Aorta (tissue), 5 donors: ENCODE results near the gene MICU1. TPM values are rescaled to one million over a fixed set of nuclear protein-coding genes. Genes with fewer than 3 reads are reported as not detected.
"Not testable (repeated sequence)": the region's sequence is repeated elsewhere in the genome, so short reads cannot be mapped to it uniquely, and the experiment has no call there.

Source experiments
- ATAC-seq: fragments of 200-7000 bp; cut with Tn5 transposase; one replicate; pipeline ENCODE4 v1.9.1; 2022; ENCODE audit warnings: moderate library complexity; ENCODE audit not compliant: low FRiP score
- DNase-seq, 2 donors: peaks; one replicate each; pipeline ENCODE4 v3.0.0-alpha.2; 2020
- H3K27ac ChIP-seq, 2 donors: one replicate each; pipeline ENCODE4 v1.5.1; 2013; ENCODE audit warnings: low read length in 2 of 2, mild to moderate bottlenecking in 2 of 2, moderate library complexity in 2 of 2, control low read depth in 1 of 2, inconsistent platforms in 1 of 2, low read depth in 1 of 2
- H3K27me3 ChIP-seq, 2 donors: one replicate each; pipeline ENCODE4 v1.6.1; 2013; ENCODE audit warnings: control low read depth in 1 of 2, low read length in 1 of 2, mild to moderate bottlenecking in 1 of 2, moderate library complexity in 1 of 2; ENCODE audit not compliant: insufficient read depth in 2 of 2, control insufficient read depth in 1 of 2
- H3K36me3 ChIP-seq, 2 donors: one replicate each; pipeline ENCODE4 v1.6.1; 2013; ENCODE audit warnings: control low read depth in 1 of 2, low read length in 1 of 2, mild to moderate bottlenecking in 1 of 2; ENCODE audit not compliant: insufficient read depth in 2 of 2, control insufficient read depth in 1 of 2
- H3K4me1 ChIP-seq, 2 donors: one replicate each; pipeline ENCODE4 v1.6.1; 2013; ENCODE audit warnings: low read length in 2 of 2, control low read depth in 1 of 2, mild to moderate bottlenecking in 1 of 2, moderate library complexity in 1 of 2; ENCODE audit not compliant: insufficient read depth in 2 of 2, control insufficient read depth in 1 of 2
- H3K4me3 ChIP-seq, 2 donors: one replicate each; pipeline ENCODE4 v1.5.1; 2013; ENCODE audit warnings: low read length in 2 of 2, control low read depth in 1 of 2, mild to moderate bottlenecking in 1 of 2
- H3K9me3 ChIP-seq: one replicate; pipeline ENCODE4 v1.6.1; 2013; ENCODE audit warnings: mild to moderate bottlenecking, low read length; ENCODE audit not compliant: control insufficient read depth
- WGBS, 2 donors: extraction: QIAGEN DNeasy Blood & Tissue Kit; methylation state at CpG; one replicate each; pipeline ENCODE4 v1.1.7; 2013; 5-methylcytosine and 5-hydroxymethylcytosine counted together
- intact Hi-C, 2 donors: fragments of 100-400 bp; cut with DNase I; formaldehyde crosslinking; loops; one replicate each; pipeline versions ENCODE4 v1.14.2 to v1.15.0; 2022
- polyA plus RNA-seq, 2 donors: library from polyadenylated mRNA; stranded (reverse); fragments of 200-250 nt; gene quantifications; one replicate each; pipeline ENCODE4 v1.2.3, GENCODE V29; 2013
- total RNA-seq, 2 donors: library from RNA; stranded (reverse); fragmentation: NEBNext Ultra II Directional; extraction: Animal tissue kit (Norgen Biotek cat#: 25700); gene quantifications; one replicate each; pipeline ENCODE4 v1.2.1, GENCODE V29; 2021
- donor health status: healthy with polysubstance abuse.
- donor health status: Bipolar disorder and iron deficiency.
- donor health status: DM: no; HTN: no; CAD: no.
- donor health status: DM: no; HTN: no; CAD: no.
- donor health status: DM: yes; HTN: yes; CAD: no.

Gene MICU1
- total and polyA plus RNA-seq, 4 donors: 23.7 to 40.7 (median 37.5) TPM

DNA sequence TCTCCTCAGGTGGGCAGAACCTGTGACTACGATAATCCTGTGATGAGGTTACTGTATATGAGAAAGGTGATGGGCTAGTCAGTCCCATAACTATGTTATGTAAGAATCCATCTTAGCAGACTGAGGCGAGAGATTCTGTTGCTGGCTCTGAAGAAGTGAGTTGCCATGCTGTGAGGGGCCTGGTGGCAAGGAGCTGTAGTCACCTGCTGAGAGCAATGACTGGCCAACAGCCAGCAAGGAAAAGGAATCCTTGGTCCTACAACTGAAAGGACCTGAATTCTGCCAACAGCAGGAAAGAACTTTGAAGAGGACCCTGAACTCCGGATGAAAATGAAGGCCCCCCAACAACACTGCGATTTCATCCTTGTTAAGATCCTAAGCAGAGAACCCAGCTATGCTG is 240.2 kb downstream of the MICU1 start:
- Histone ChIP-seq H3K4me1 (no peaks in the 10 kb centered on the region), H3K4me3 (no peak overlapping the region), H3K36me3 (peaks cover 0 to 3% of the 10 kb centered on the region in 2 donors), H3K27me3 (no peaks in the 10 kb centered on the region), H3K9me3 (no peaks in the 10 kb centered on the region), H3K27ac (no peak overlapping the region)
- no peak for ATAC-seq
- 92% methylated on average over 4 of the region's 4 CpGs for WGBS, 2 donors
- intact Hi-C loops: no loop called here
- DNase-seq: no peak

- WGBS, 2 donors: 86 to 87% methylated on average over 7 of the region's 7 CpGs
- H3K4me1 ChIP-seq, H3K36me3 ChIP-seq, H3K4me3 ChIP-seq, H3K9me3 ChIP-seq, H3K27me3 ChIP-seq, intact Hi-C loops, H3K27ac ChIP-seq, ATAC-seq: not testable (repeated sequence)
- DNase-seq: peak in 1 of 2 donors; percentile 59
Observed at GRCh38 chr10:72384982-72385381, 240.9 kb downstream of the MICU1 start.

- no peaks in the 10 kb centered on the region for H3K9me3 ChIP-seq
- intact Hi-C loops: no loop called here
- DNase-seq (peak in 1 of 2 donors; percentile 15), ATAC-seq (no peak)
- H3K27me3 ChIP-seq: no peaks in the 10 kb centered on the region
- 76 to 78% methylated on average over 2 of the region's 2 CpGs for WGBS, 2 donors
- no peak overlapping the region for H3K4me3 ChIP-seq
- no peaks in the 10 kb centered on the region for H3K36me3 ChIP-seq
- H3K4me1 ChIP-seq: no peaks in the 10 kb centered on the region
- H3K27ac ChIP-seq: no peak overlapping the region
Observed at GRCh38 chr10:72379776-72380175, 246.1 kb downstream of the MICU1 start.

DNA sequence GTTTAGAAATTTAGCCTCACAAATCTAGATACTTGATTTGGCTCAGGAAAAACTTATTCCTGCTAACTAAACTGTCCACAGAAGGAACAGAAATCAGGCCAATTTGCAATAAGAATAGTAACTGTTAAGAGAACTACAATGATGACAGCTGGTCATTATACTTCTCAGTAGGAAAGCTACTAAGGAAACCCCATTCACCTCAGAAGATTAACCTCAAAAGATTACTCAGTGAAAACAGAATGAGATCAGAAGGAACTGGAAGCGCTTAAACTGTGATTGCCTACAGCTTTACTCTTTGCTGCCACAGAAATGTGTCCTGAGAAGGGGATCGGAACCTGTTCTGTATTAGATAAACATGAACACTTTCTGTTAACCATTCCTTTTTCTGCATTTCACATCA is 246.8 kb downstream of the MICU1 start:
- intact Hi-C loops: no loop called here
- Histone ChIP-seq H3K4me3 (no peak overlapping the region), H3K9me3 (no peaks in the 10 kb centered on the region), H3K4me1 (no peaks in the 10 kb centered on the region), H3K27me3 (no peaks in the 10 kb centered on the region), H3K36me3 (no peaks in the 10 kb centered on the region), H3K27ac (no peak overlapping the region)
- WGBS, 2 donors: 97 to 99% methylated on average over 2 of the region's 2 CpGs
- ATAC-seq: no peak
- no peak for DNase-seq

- H3K4me3 ChIP-seq: no peak overlapping the region
- no peaks in the 10 kb centered on the region for H3K36me3 ChIP-seq
- no peaks in the 10 kb centered on the region for H3K27me3 ChIP-seq
- DNase-seq (peak in 1 of 2 donors; percentile 19), ATAC-seq (no peak)
- WGBS, 2 donors: 61 to 66% methylated on average over 5 of the region's 5 CpGs
- no peaks in the 10 kb centered on the region for H3K9me3 ChIP-seq
- H3K27ac ChIP-seq: no peak overlapping the region
- intact Hi-C loops: no loop called here
- H3K4me1 ChIP-seq: no peaks in the 10 kb centered on the region
Observed at GRCh38 chr10:72375585-72375984, 250.3 kb downstream of the MICU1 start.

DNA sequence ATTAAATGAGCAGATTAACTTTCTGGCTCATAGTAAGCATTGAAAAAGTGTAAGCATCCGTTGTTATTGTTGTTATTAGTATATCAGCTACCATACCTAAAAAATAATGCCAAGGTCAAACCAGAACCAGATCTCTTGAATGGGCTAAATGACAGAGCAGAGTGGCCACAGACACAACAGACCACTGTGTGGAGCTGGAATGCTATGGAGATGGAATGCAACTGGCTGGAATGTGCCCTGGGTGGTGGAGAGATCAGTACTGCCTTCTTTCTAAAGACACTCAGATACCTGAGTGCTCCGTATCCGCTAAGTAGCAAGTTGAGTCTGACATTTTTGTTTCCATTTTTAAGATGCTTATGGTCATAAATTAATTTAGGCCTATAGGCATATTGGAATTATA is 250.7 kb downstream of the MICU1 start:
- no peaks in the 10 kb centered on the region for H3K36me3 ChIP-seq
- no peaks in the 10 kb centered on the region for H3K9me3 ChIP-seq
- intact Hi-C loops: no loop called here
- 89 to 92% methylated on average over 3 of the region's 3 CpGs for WGBS, 2 donors
- DNase-seq: peak in 1 of 2 donors; percentile 15
- no peaks in the 10 kb centered on the region for H3K27me3 ChIP-seq
- ATAC-seq: no peak
- no peak overlapping the region for H3K4me3 ChIP-seq
- H3K4me1 ChIP-seq: no peaks in the 10 kb centered on the region
- no peak overlapping the region for H3K27ac ChIP-seq

GRCh38 chr10:72370201-72370722 is 255.6 kb downstream of the MICU1 start:
- no peaks in the 10 kb centered on the region for H3K9me3 ChIP-seq
- peaks cover 0 to 1% of the 10 kb centered on the region in 2 donors for H3K36me3 ChIP-seq
- H3K27me3 ChIP-seq: no peaks in the 10 kb centered on the region
- H3K4me3 ChIP-seq: no peak overlapping the region
- DNase-seq (no peak), ATAC-seq (no peak)
- no peak overlapping the region for H3K27ac ChIP-seq
- intact Hi-C loops: no loop called here
- H3K4me1 ChIP-seq: no peaks in the 10 kb centered on the region

DNA sequence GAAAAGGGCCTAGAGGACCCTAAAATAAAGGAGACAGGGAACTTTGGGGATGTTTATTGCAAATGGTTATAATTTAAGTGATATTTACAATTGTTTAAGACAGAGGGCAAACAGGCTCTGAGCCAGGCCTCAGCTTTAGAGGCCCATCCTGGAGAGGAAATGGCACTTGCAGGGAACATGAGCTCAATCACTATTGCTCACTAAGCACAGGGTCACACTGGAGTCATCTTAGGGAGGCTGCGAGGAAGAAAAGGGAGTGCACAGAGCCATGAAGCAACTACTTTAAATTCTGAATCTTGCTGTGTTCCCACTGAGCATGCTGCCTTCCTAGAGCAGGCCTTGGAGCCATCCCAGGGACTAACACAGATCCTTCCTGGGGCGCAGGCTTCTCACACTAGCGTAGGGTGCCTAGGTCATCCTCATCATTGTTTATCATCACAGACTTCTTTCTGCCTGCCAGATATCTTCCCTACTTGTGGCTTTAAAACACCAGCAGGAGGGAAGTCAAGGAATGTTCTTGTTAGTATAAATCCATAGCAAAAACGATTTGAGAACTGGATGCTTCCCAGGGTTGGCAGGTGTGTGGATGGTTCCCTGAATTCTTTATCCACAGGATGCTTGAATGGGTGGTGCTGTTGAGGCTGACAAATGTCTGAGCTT is 258.4 kb downstream of the MICU1 start:
- H3K4me3 ChIP-seq: no peak overlapping the region
- WGBS, 2 donors: 82 to 83% methylated on average over 4 of the region's 4 CpGs
- H3K36me3 ChIP-seq: peaks cover 0 to 1% of the 10 kb centered on the region in 2 donors
- no peaks in the 10 kb centered on the region for H3K4me1 ChIP-seq
- ATAC-seq: no peak
- DNase-seq: peak in 1 of 2 donors; percentile 28
- intact Hi-C loops: loop anchor here (5.0 to 10.0 kb wide), 4 partner anchors 327 to 507 kb away; partner anchors contain the start of gene MCU (in 1 of the 2)
- no peaks in the 10 kb centered on the region for H3K27me3 ChIP-seq
- no peaks in the 10 kb centered on the region for H3K9me3 ChIP-seq
- H3K27ac ChIP-seq: no peak overlapping the region
